Spleen (tissue), 7 donors: ENCODE measurements around the gene IGSF9.

Experiments
- CTCF ChIP-seq, 11 experiments: fragments of 200-600 bp in 7 of 11; fragments of 450-650 bp in 4 of 11; sonication (generic) in 4 of 11; IDR thresholded peaks in 8 of 11; conservative IDR thresholded peaks in 3 of 11; 1 replicate in 7 of 11; 2 replicates in 4 of 11; pipeline versions ENCODE4 v1.4.0 to v1.8.0; 2016 to 2021; ENCODE audit warnings: antibody characterized with exemption in 11 of 11, inconsistent platforms in 4 of 11, mild to moderate bottlenecking in 1 of 11
- POLR2A ChIP-seq, 3 donors: fragments of 450-650 bp; IDR thresholded peaks; one replicate each; pipeline ENCODE4 v1.5.1; 2017; ENCODE audit warnings: antibody characterized with exemption in 3 of 3, mild to moderate bottlenecking in 1 of 3
- POLR2AphosphoS5 ChIP-seq, 3 donors: sonication (generic); formaldehyde crosslinking; IDR thresholded peaks; one replicate each; pipeline ENCODE4 v1.5.1; 2017; ENCODE audit warnings: antibody characterized with exemption in 3 of 3
- donor health status: DM: no; HTN: no; CAD: no; lungs with moderate emphysema.
- donor health status: DM: no; HTN: no; CAD: no.
- donor health status: DM: no; HTN: no; CAD: no.

- TF ChIP-seq CTCF (IDR thresholded peaks at IDR 0.05 in 8 of 11, conservative IDR thresholded peaks at IDR 0.05 in 3 of 11): no peak
- TF ChIP-seq POLR2A (IDR thresholded peaks at IDR 0.05): no peak
- no peak for TF ChIP-seq POLR2AphosphoS5 (IDR thresholded peaks at IDR 0.05)
These were observed 4.3 kb downstream of the IGSF9 start for GRCh38 chr1:159941141-159941540.
